ENCODE results near the gene DAPK2. TPM values are rescaled to one million over a fixed set of nuclear protein-coding genes. Genes with fewer than 3 reads are reported as not detected.

DAPK2 gene
- total RNA-seq: under 1 TPM; 0.33 to 0.77 TPM

DNA sequence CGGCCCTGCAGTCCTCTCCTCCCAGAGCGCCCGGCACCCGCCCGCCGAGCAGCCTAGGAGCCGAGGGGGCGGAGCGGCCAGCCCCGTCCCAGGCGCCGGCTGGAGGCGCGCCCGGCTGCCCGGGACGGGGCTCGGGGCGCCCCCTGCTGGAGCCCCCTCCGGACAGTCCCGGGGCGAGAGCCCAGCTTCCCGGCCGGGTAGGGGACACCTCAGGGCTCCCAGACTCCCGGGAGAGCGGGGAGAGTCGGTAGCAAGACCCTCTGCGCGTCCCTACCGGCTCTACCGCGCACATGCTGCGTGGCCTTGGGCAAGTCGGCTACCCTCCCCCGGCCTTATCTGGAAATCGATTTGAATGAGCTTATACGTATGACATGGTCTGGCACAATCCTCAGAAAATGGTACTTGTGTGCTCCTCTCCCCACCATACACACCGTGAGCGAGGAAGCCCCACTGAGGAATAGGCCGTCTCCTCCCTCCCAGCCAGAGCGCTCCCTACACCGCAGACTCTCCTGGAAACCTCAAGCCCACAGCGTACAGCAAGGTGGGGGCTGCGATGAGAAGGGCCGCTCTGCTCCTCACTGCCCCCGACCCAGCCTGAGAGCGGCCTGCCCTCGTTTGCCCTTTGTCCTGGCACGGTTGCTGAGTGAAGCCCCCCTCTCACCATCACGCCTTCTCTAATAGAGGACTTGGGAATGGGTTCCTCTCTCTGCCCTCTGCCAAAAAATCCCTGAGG lies at the start of gene DAPK2:
Gene DAPK2 (minus strand): TSS at position 65 of the 733 bp plus-strand sequence. CDS start 6,224 bp downstream, outside the sequence.

DNA sequence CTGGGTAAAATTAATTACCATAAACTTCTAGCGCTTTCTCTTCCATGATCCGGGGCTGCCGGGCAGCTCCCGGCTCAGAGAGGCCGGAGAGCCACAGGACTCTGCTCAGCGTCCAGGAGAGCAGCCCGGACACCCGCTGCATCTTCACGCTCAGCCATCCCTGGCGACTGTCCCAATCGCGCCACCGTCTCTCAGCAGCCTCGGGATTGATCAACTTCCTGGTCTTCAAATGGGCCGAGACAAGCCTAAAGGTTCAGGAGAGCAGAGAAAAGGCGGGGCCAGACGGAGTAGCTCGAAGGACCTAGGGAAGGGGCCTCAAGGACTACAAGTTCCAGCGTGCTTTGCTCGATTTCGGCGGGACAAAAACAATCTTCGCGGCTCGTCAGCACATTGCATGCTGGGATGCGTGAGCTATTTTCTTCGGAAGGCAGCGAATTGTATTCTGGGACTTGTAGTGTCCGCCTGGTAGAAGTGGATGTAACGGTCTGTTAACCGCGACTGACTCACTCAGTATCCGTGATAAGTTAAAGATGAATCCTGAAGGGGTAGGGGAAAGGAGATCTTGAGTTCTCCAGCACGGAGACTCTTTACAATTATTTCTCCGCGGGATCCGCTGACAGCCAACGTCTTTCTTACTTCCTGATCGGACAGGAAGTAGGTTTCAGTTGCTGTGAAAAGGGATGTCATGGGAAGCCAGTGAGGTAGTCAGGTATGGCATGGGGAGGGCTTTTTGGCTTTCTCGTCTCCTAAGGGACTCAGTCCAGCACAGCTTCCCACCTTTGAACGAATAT lies 47.5 kb upstream of the DAPK2 start, which contains the start of gene CIAO2A:
Gene CIAO2A (minus strand): TSS at position 212 of the 791 bp plus-strand sequence. CDS start 70 bp downstream, at position 142.

Small RNA genes within 50 kb of the gene (microRNA-seq; reads per million reads assigned to microRNA genes)
- not detected for gene MIR422A (ENCODE audit: borderline microRNAs expressed, borderline replicate concordance)

Other genes with a start within 250 kb of the DAPK2 start
- 10 to 100 TPM; 79.5 to 80.2 TPM for gene HERC1, start 212.5 kb downstream of the DAPK2 start, total RNA-seq
- gene CIAO2A, start 47.4 kb upstream of the DAPK2 start, total RNA-seq: 10 to 100 TPM; 58.1 to 62.5 TPM
- gene SNX1, start 49.5 kb upstream of the DAPK2 start, total RNA-seq: 100 to 1,000 TPM; 136 to 139 TPM
- under 1 TPM; 0.82 to 0.93 TPM for gene SNX22, start 105.2 kb upstream of the DAPK2 start, total RNA-seq
- gene PPIB, start 116.5 kb upstream of the DAPK2 start, total RNA-seq: 100 to 1,000 TPM; 359 to 370 TPM